ENCODE measurements around the gene RPS13.
"Not testable (repeated sequence)": the region's sequence is repeated elsewhere in the genome, so short reads cannot be mapped to it uniquely, and the experiment has no call there.

The RPS13 gene

DNA sequence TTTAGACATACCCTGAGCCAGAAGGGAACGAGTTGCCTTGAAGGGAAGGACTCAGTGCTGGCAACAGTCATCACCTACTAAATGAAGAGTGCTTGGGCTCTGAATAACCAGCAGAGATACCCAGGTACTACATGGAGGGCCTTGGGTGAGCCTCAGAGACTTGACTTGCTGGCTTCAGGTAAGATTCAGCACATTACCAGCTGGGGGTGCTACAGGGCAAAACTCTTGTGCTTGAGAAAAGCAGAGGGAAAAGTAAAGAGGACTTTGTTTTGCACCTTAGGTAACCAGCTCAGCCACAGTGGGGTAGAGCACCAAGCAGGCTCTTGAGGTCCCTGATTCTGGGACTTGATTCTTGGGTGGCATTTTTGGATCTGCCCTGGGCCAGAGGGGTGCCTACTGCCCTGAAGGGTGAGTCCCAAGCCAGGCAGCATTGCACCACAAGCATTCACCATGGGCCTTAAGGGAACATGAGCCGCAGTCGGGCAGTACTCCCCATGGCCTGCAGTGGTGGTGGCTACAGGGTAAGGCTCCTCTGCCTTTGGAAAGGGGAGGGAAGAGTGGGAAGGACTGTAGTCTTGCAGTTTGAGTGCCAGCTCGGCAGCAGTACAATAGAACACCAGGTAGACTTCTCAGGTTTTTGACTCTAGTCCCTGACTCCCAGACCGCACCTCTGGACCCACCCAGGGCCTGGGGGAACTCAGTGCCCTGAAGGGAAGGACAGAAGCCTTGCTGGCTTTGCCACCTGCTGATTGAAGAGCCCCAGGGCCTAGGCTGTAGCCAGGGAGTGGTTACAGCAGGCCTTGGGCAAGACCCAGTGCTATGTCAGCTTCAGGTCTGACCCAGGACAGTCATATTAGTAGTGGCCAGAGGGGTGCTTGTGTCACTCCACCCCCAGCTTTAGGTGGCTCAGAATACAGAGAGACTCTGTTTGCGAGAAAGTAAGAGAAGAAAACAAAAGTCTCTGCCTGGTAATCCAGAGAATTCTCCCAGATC lies 40.5 kb downstream of the RPS13 start:
- no peak for DNase-seq (ENCODE audit: low read depth)

DNA sequence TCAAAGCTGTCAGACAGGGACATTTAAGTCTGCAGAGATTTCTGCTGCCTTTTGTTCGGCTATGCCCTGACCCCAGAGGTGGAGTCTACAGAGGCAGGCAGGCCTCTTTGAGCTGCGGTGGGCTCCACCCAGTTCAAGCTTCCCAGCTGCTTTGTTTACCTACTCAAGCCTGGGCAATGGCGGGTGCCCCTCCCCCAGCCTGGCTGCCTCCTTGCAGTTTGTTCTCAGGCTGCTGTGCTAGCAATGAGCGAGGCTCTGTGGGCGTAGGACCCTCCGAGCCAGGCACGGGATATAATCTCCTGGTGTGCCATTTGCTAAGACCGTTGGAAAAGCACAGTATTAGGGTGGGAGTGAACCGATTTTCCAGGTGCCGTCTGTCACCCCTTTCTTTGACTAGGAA lies 43.4 kb downstream of the RPS13 start:
- not testable (repeated sequence) for DNase-seq (ENCODE audit: low read depth)

DNA sequence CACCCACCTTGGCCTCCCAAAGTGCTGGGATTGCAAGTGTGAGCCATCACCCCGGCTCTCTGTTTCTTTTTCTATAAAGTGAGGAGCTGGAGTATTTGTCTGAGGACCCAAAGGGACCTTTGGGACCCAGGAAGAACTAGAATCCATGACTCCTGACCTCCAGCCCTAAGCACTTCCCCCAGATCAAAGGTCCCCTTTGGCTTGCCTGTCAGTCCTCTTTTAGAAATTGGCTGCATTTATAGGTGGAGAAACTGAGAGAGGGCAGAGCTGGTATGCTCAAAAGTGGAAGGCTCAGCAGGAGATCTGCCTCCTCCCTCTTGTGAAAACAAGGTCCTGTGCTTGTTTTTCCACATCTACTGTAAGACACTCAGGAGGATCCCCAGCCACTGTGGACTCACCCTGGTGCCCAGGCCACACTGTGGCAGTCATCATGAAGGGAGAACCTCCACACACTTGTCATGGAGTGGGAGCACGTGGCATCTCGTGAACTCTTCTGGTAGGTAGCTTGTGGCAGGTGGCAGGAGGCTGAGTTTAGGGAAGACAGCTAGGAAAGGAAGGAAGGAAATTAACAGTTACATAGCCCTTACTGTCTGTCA lies 50.9 kb downstream of the RPS13 start:
- no peak for DNase-seq (ENCODE audit: low read depth)

GRCh38 chr11:17024924-17025323 lies 52.5 kb downstream of the RPS13 start:
- DNase-seq (ENCODE audit: low read depth) = no peak

Data from activated T-cell treated with anti-CD3 and anti-CD28 coated beads for 1 hour (primary cell).